Common myeloid progenitor, CD34-positive (primary cell): ENCODE results near the gene KRTAP1-1.

Experiments used
- CTCF ChIA-PET: fragments of 350-600 bp; sonication (Branson Sonifier 250); formaldehyde crosslinking; loops from one replicate; lab custom pipeline; 2021; ENCODE audit warnings: antibody characterized with exemption; lab: Charles Lee
- POLR2A ChIA-PET: fragments of 350-600 bp; sonication (Branson Sonifier 250); formaldehyde crosslinking; loops from one replicate; lab custom pipeline; 2021; ENCODE audit warnings: antibody characterized with exemption; lab: Charles Lee
- DNase-seq, 3 donors: peaks; one replicate each; pipeline versions ENCODE4 v3.0.0 to v3.0.0-alpha.2; 2013
- H3K27ac ChIP-seq, 2 experiments: 1 replicate in 1 of 2; 2 replicates in 1 of 2; pipeline ENCODE4 v1.7.0; 2013; ENCODE audit warnings: inconsistent platforms in 2 of 2, low read length in 2 of 2, mild to moderate bottlenecking in 2 of 2, low read depth in 1 of 2, moderate library complexity in 1 of 2; ENCODE audit not compliant: severe bottlenecking in 2 of 2, insufficient read depth in 1 of 2, poor library complexity in 1 of 2
- H3K27me3 ChIP-seq, 5 experiments: replicated peaks in 2 of 5; 1 replicate in 3 of 5; 2 replicates in 2 of 5; pipeline versions ENCODE4 v1.6.1 to v1.7.0; 2013; ENCODE audit warnings: low read length in 4 of 5, mild to moderate bottlenecking in 2 of 5, moderate library complexity in 2 of 5, inconsistent platforms in 1 of 5; ENCODE audit not compliant: insufficient read depth in 5 of 5, control insufficient read depth in 4 of 5
- H3K36me3 ChIP-seq, 4 experiments: 1 replicate in 2 of 4; 2 replicates in 2 of 4; pipeline versions ENCODE4 v1.6.1 to v1.7.0; 2013; ENCODE audit warnings: low read length in 3 of 4, control low read depth in 1 of 4, mild to moderate bottlenecking in 1 of 4; ENCODE audit not compliant: control insufficient read depth in 4 of 4, insufficient read depth in 4 of 4
- H3K4me1 ChIP-seq, 4 experiments: 1 replicate in 3 of 4; 2 replicates in 1 of 4; pipeline versions ENCODE4 v1.6.1 to v1.7.1; 2013; ENCODE audit warnings: low read length in 3 of 4, mild to moderate bottlenecking in 3 of 4, control low read depth in 1 of 4, inconsistent platforms in 1 of 4, moderate library complexity in 1 of 4; ENCODE audit not compliant: control insufficient read depth in 4 of 4, insufficient read depth in 4 of 4; ENCODE audit errors: control extremely low read depth in 1 of 4
- H3K4me3 ChIP-seq, 7 experiments: 1 replicate in 4 of 7; 2 replicates in 3 of 7; pipeline versions ENCODE4 v1.5.1 to v1.7.0; 2013; ENCODE audit warnings: mild to moderate bottlenecking in 7 of 7, low read length in 6 of 7, moderate library complexity in 6 of 7, inconsistent platforms in 2 of 7, low read depth in 2 of 7, control low read depth in 1 of 7; ENCODE audit not compliant: insufficient read depth in 4 of 7, control insufficient read depth in 1 of 7; ENCODE audit errors: extremely low read depth in 1 of 7
- H3K9me3 ChIP-seq, 5 experiments: 1 replicate in 4 of 5; 2 replicates in 1 of 5; pipeline versions ENCODE4 v1.6.1 to v1.7.1; 2013; ENCODE audit warnings: low read length in 4 of 5, mild to moderate bottlenecking in 2 of 5, inconsistent platforms in 1 of 5, low read depth in 1 of 5, moderate library complexity in 1 of 5; ENCODE audit not compliant: control insufficient read depth in 4 of 5, insufficient read depth in 2 of 5; ENCODE audit errors: control extremely low read depth in 1 of 5
- WGBS: methylation state at CpG from one replicate; pipeline ENCODE4 v1.1.5; 2013; ENCODE audit not compliant: insufficient coverage; 5-methylcytosine and 5-hydroxymethylcytosine counted together

The KRTAP1-1 gene

GRCh38 chr17:41012326-41013120, 28.7 kb downstream of the KRTAP1-1 start:
- no peak overlapping the region for H3K4me3 ChIP-seq
- H3K36me3 ChIP-seq, result no peaks in the 10 kb centered on the region
- ChIA-PET CTCF (no interaction called here), POLR2A (no interaction called here)
- no peak for DNase-seq
- 90% methylated on average over 6 of the region's 6 CpGs for WGBS
- no peaks in the 10 kb centered on the region for H3K9me3 ChIP-seq
- H3K4me1 ChIP-seq, result peaks cover 0 to 7% (median 0%) of the 10 kb centered on the region in 4 experiments
- no peak overlapping the region for H3K27ac ChIP-seq
- H3K27me3 ChIP-seq, result no peaks in the 10 kb centered on the region

GRCh38 chr17:41010441-41010840, 30.8 kb downstream of the KRTAP1-1 start:
- Histone ChIP-seq H3K4me3 (no peak overlapping the region), H3K9me3 (no peaks in the 10 kb centered on the region), H3K27ac (no peak overlapping the region), H3K36me3 (no peaks in the 10 kb centered on the region), H3K4me1 (no peaks in the 10 kb centered on the region), H3K27me3 (no peaks in the 10 kb centered on the region)
- no peak for DNase-seq
- CTCF ChIA-PET, result no interaction called here
- POLR2A ChIA-PET, result no interaction called here

DNA sequence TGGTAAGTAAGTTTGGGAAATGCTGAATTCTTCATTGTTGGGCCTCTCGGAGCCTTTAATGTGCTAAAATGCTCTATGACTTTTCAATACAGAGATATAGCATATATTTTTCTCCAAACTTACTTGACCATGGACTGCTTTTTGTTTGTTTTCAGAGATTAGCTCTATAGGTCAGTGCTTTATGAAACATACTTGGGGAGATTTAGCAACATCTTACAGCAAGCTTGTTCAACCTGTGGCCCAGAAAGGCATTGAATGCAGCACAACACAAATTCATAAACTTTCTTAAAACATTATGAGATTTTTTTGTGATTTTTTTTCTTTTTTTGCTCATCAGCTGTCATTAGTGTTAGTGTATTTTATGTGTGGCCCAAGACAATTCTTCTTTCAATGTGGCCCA, 31.3 kb downstream of the KRTAP1-1 start:
- no peak for DNase-seq

GRCh38 chr17:41009301-41009760, 31.9 kb downstream of the KRTAP1-1 start:
- 100% methylated on average over 2 of the region's 4 CpGs for WGBS
- CTCF ChIA-PET, result no interaction called here

More for the DNA sequence above, 31.3 kb downstream of the KRTAP1-1 start:
- CTCF ChIA-PET, result no interaction called here
- Histone ChIP-seq H3K36me3 (no peaks in the 10 kb centered on the region), H3K27me3 (no peaks in the 10 kb centered on the region), H3K4me1 (no peaks in the 10 kb centered on the region), H3K9me3 (no peaks in the 10 kb centered on the region), H3K27ac (no peak overlapping the region), H3K4me3 (no peak overlapping the region)
- POLR2A ChIA-PET, result no interaction called here
- no CpG with 5 or more reads among the region's 1 CpG for WGBS

DNA sequence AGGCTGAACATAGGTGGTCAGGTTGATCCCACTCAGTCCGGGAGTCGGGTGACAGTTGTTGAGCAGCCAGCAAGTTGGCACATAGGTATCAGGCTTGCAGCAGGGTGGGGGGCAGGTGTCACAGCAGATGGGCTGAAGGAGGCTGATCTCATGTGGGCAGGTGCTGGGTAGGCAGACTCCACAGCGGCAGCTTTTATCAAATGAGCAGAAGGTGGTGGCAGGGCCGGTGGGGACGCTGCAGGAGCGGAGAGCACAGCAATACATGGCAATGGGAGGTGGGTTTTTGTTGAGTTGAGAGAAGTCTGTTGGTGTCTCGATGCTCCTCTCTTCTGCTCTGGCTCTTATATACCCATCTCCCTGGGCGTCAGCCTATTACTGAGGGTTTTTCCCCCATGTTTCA, 32.4 kb downstream of the KRTAP1-1 start, which contains the start of gene KRTAP3-1:
Gene KRTAP3-1, minus strand, starts transcription at position 318 of the 400 bp plus-strand sequence. Its CDS starts 54 bp downstream, at position 264.
- no peaks in the 10 kb centered on the region for H3K9me3 ChIP-seq
- H3K27ac ChIP-seq, result no peak within 1 kb of the TSS
- H3K4me3 ChIP-seq, result no peak within 1 kb of the TSS
- ChIA-PET CTCF (interaction anchor here (1.6 kb wide), 1 partner anchor 29 kb away, joined by 3 read pairs; no protein-coding TSS in a partner anchor), POLR2A (no interaction called here)
- H3K27me3 ChIP-seq, result no peaks in the 10 kb centered on the region
- no peak for DNase-seq
- H3K4me1 ChIP-seq, result no peaks in the 10 kb centered on the region
- WGBS, result 93% methylated on average over 4 of the region's 8 CpGs
- no peaks in the 10 kb centered on the region for H3K36me3 ChIP-seq

More at GRCh38 chr17:41009301-41009760, 31.9 kb downstream of the KRTAP1-1 start:
- no peak overlapping the region for H3K4me3 ChIP-seq
- no peaks in the 10 kb centered on the region for H3K9me3 ChIP-seq
- H3K4me1 ChIP-seq, result no peaks in the 10 kb centered on the region
- no peak for DNase-seq
- H3K27me3 ChIP-seq, result no peaks in the 10 kb centered on the region
- no peak overlapping the region for H3K27ac ChIP-seq
- no peaks in the 10 kb centered on the region for H3K36me3 ChIP-seq
- POLR2A ChIA-PET, result no interaction called here

DNA sequence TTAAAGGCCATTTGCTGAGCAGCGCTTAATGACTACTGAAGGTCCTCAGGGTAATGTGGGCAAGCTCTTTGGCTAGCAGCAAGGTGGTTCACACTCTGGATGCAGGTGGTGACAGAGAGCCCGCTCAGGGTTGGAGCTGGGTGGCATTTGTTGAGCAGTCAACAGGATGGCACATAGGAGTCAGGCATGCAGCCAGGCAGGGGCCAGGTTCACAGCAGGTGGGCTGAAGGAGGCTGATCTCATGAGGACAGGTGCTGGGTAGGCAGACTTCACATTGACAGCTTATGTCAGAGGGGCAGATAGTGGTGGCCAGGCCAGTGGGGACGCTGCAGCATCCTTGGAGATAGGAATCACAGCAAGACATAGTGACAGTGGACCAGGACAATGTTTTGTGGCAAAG, 36.9 kb downstream of the KRTAP1-1 start:
- Histone ChIP-seq H3K36me3 (no peaks in the 10 kb centered on the region), H3K27ac (no peak overlapping the region), H3K27me3 (no peaks in the 10 kb centered on the region), H3K9me3 (no peaks in the 10 kb centered on the region), H3K4me3 (no peak overlapping the region), H3K4me1 (no peaks in the 10 kb centered on the region)
- DNase-seq, result no peak
- 94% methylated on average over 3 of the region's 3 CpGs for WGBS
- ChIA-PET CTCF (no interaction called here), POLR2A (no interaction called here)

DNA sequence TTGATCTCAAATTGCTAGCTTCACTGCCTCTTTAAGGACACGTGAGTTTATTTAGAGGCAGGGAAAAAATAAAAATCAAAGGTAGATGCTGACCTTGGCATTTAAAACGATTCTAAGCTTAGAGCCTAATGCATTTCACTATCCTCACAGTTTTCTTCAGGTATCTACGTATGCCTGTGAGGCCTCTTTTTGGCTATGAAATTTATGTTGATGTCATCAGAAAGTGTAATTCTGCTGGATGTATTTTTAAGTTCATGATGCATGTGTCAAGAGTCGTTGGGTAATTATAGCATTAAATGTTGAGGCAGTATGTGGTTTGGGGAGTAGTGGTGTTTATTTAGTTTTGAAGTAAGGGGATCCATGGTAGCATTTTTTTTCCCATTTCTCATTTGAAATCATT, 37.3 kb downstream of the KRTAP1-1 start:
- POLR2A ChIA-PET, result no interaction called here
- no peak for DNase-seq
- Histone ChIP-seq H3K27me3 (no peaks in the 10 kb centered on the region), H3K9me3 (no peaks in the 10 kb centered on the region), H3K27ac (no peak overlapping the region), H3K4me3 (no peak overlapping the region), H3K4me1 (no peaks in the 10 kb centered on the region), H3K36me3 (no peaks in the 10 kb centered on the region)
- CTCF ChIA-PET, result no interaction called here
- 100% methylated on average over 2 of the region's 4 CpGs for WGBS
